HepG2 (cell line): ENCODE results near the gene ADSL. TPM values are rescaled to one million over a fixed set of nuclear protein-coding genes. Genes with fewer than 3 reads are reported as not detected.
A peak's percentile ranks its signal among the peaks of the same experiment; 100 is the strongest.

ENCODE experiments used
- ATAC-seq: fragments of 200-7000 bp; cut with Tn5 transposase; 3 replicates; pipeline ENCODE4 v1.9.1; 2020; ENCODE audit warnings: mild to moderate bottlenecking, moderate library complexity
- BruUV-seq: library from RNA; stranded (reverse); fragments of 400-500 nt; replicated peaks from 2 replicates; lab custom pipeline; 2021; lab: Mats Ljungman, UMichigan
- CTCF ChIA-PET: fragments of 300-600 bp; formaldehyde crosslinking; extraction: SDS; loops from one replicate; lab custom pipeline; 2021; ENCODE audit warnings: low total read pairs, inconsistent platforms, low intra/inter-chr PET ratio; lab: Yijun Ruan, JAX
- POLR2A ChIA-PET: fragments of 350-600 bp; sonication (Branson Sonifier 250); formaldehyde crosslinking; loops from one replicate; lab custom pipeline; 2020; ENCODE audit warnings: antibody characterized with exemption, inconsistent platforms; lab: Yijun Ruan, JAX
- DNase-seq: peaks from one replicate; pipeline ENCODE4 v3.0.0-alpha.2; 2015; ENCODE audit warnings: low spot score
- FAIRE-seq: peaks from 3 replicates; lab custom pipeline; 2011; peaks lifted over from hg19 to GRCh38; lab: Jason Lieb, UNC
- H2AFZ ChIP-seq: one replicate; pipeline ENCODE4 v1.6.1; 2011; ENCODE audit warnings: low read length, inconsistent platforms
- H3K27ac ChIP-seq: fragments of 300-600 bp; 3 replicates; pipeline ENCODE4 v1.8.0; 2011; ENCODE audit warnings: mixed run types, mild to moderate bottlenecking, mixed read lengths, low read length, inconsistent platforms; ENCODE audit not compliant: insufficient read depth; ENCODE audit errors: extremely low read length
- H3K27me3 ChIP-seq, 2 experiments: fragments of 200-600 bp in 1 of 2; 2 replicates in 1 of 2; 3 replicates in 1 of 2; pipeline versions ENCODE4 v1.6.0 to v1.8.0; 2011; ENCODE audit warnings: low read length in 2 of 2, mild to moderate bottlenecking in 2 of 2, moderate library complexity in 2 of 2, inconsistent platforms in 1 of 2; ENCODE audit not compliant: insufficient read depth in 2 of 2, control insufficient read depth in 1 of 2
- H3K36me3 ChIP-seq, 2 experiments: fragments of 200-600 bp in 1 of 2; replicated peaks in 1 of 2; 2 replicates in 1 of 2; 3 replicates in 1 of 2; pipeline versions ENCODE4 v1.5.1 to v1.8.0; 2011; ENCODE audit warnings: low read length in 2 of 2, inconsistent platforms in 1 of 2; ENCODE audit not compliant: insufficient read depth in 2 of 2, control insufficient read depth in 1 of 2
- H3K4me1 ChIP-seq: 2 replicates; pipeline ENCODE4 v1.5.1; 2012; ENCODE audit warnings: low read length, inconsistent platforms; ENCODE audit not compliant: insufficient read depth
- H3K4me2 ChIP-seq: 2 replicates; pipeline ENCODE4 v1.6.0; 2011; ENCODE audit warnings: low read depth, low read length, inconsistent platforms
- H3K4me3 ChIP-seq, 3 experiments: fragments of 200-600 bp in 1 of 3; sonication (generic), shearing (Covaris generic) in 1 of 3; replicated peaks in 1 of 3; 2 replicates each; pipeline ENCODE4 v1.5.1; 2011 to 2016; ENCODE audit warnings: low read length in 3 of 3, inconsistent platforms in 2 of 3, low read depth in 2 of 3, mild to moderate bottlenecking in 2 of 3, control low read depth in 1 of 3, mixed read lengths in 1 of 3; ENCODE audit not compliant: insufficient read depth in 1 of 3
- H3K79me2 ChIP-seq: one replicate; pipeline ENCODE4 v1.6.1; 2011; ENCODE audit warnings: low read length, inconsistent platforms; ENCODE audit not compliant: insufficient read depth
- H3K9ac ChIP-seq: 2 replicates; pipeline ENCODE4 v1.6.0; 2011; ENCODE audit warnings: mild to moderate bottlenecking, low read depth, low read length, inconsistent platforms; ENCODE audit not compliant: insufficient read depth
- H3K9me3 ChIP-seq: 2 replicates; pipeline ENCODE4 v1.5.1; 2012; ENCODE audit warnings: mild to moderate bottlenecking, low read length
- H4K20me1 ChIP-seq: 2 replicates; pipeline ENCODE4 v1.6.0; 2011; ENCODE audit warnings: inconsistent platforms, mild to moderate bottlenecking, low read length, moderate library complexity; ENCODE audit not compliant: insufficient read depth
- AGO2 ChIP-seq: fragments of 200-400 bp; formaldehyde crosslinking; optimal IDR thresholded peaks from 2 replicates; pipeline ENCODE3; 2017; ENCODE audit warnings: mild to moderate bottlenecking, low read depth, low read length, moderate library complexity
- DRAP1 ChIP-seq: IDR thresholded peaks from 2 replicates; pipeline ENCODE4 v1.6.1; 2016; ENCODE audit warnings: missing genetic modification reagents, missing compliant biosample characterization
- E2F5 ChIP-seq: sonication (generic); formaldehyde crosslinking; conservative IDR thresholded peaks from 2 replicates; pipeline ENCODE4 v1.4.0; 2020; ENCODE audit warnings: missing genetic modification reagents
- RAD21 ChIP-seq: fragments of 450-650 bp; formaldehyde crosslinking; IDR thresholded peaks from 2 replicates; pipeline ENCODE4 v1.5.0; 2020; ENCODE audit warnings: mild to moderate bottlenecking
- SAP130 ChIP-seq: IDR thresholded peaks from 2 replicates; pipeline ENCODE4 v1.6.1; 2016; ENCODE audit warnings: low read depth
- STAG1 ChIP-seq: sonication (generic); formaldehyde crosslinking; IDR thresholded peaks from 2 replicates; pipeline ENCODE4 v1.4.0; 2020; ENCODE audit warnings: missing genetic modification reagents
- ZNF18 ChIP-seq: sonication (generic); formaldehyde crosslinking; IDR thresholded peaks from 2 replicates; pipeline ENCODE4 v1.8.0; 2022; ENCODE audit warnings: mild to moderate bottlenecking, missing genetic modification reagents; ENCODE audit not compliant: insufficient replicate concordance
- ZNF563 ChIP-seq: sonication (generic); formaldehyde crosslinking; IDR thresholded peaks from 2 replicates; pipeline ENCODE4 v1.8.0; 2022; ENCODE audit warnings: mild to moderate bottlenecking, moderate library complexity, missing genetic modification reagents
- ZNF891 ChIP-seq: sonication (generic); formaldehyde crosslinking; IDR thresholded peaks from 2 replicates; pipeline ENCODE4 v1.5.0; 2020; ENCODE audit warnings: mild to moderate bottlenecking, missing genetic modification reagents
- WGBS: methylation state at CpG from one replicate; pipeline ENCODE4 v1.1.6; 2017; ENCODE audit warnings: low lambda C conversion rate; 5-methylcytosine and 5-hydroxymethylcytosine counted together
- in situ Hi-C: cut with HindIII; loops from 2 replicates; pipeline ENCODE4 v1.10.0; 2017; ENCODE audit warnings: low pct_unique_long_range_greater_than_20kb; ENCODE audit not compliant: extremely low pct_ligation_motif_present
- intact Hi-C: fragments of 100-400 bp; cut with micrococcal nuclease; formaldehyde crosslinking; loops from one replicate; pipeline ENCODE4 v1.10.0; 2022; ENCODE audit not compliant: unreplicated experiment
- polyA plus RNA-seq, 8 experiments: library from polyadenylated mRNA; depleted of rRNA in 3 of 8; stranded (reverse) in 7 of 8; unstranded in 1 of 8; fragments of >200 nt; fragmentation: Illumina TruSeq in 4 of 8; extraction: Trizol in 4 of 8; gene quantifications; 2 replicates each; pipeline versions ENCODE4 v1.2.1 to v1.2.3, GENCODE V29; 2011 to 2016; ENCODE audit warnings: low read depth in 4 of 8, missing spikeins in 1 of 8, mixed read lengths in 1 of 8; ENCODE audit not compliant: insufficient read depth in 1 of 8
- total RNA-seq, 5 experiments: library from RNA; depleted of rRNA; stranded (reverse); fragments of >200 nt; fragmentation: Illumina TruSeq; extraction: Trizol; gene quantifications; 2 replicates each; pipeline ENCODE4 v1.2.3, GENCODE V29; 2016; ENCODE audit warnings: low read depth in 1 of 5
- TF ChIP-seq, protein P1 (sequence below): IDR thresholded peaks from 2 replicates; pipeline ENCODE4 v1.4.0; 2020; ENCODE audit warnings: mild to moderate bottlenecking, missing genetic modification reagents
- TF ChIP-seq, protein P2 (sequence below): sonication (generic); formaldehyde crosslinking; IDR thresholded peaks from 2 replicates; pipeline ENCODE4 v1.9.0; 2022; ENCODE audit warnings: missing genetic modification reagents, mild to moderate bottlenecking, borderline replicate concordance
- TF ChIP-seq, protein P3 (sequence below): IDR thresholded peaks from 2 replicates; pipeline ENCODE4 v1.6.1; 2016

Gene ADSL
- total and polyA plus RNA-seq, 2 of the 13 experiments (the other 11 are each of a cell fraction or from before 2014, with no cell fraction given): 123 to 174 TPM

- WGBS: 61% methylated on average over 9 of the region's 10 CpGs
- Histone ChIP-seq H3K4me3 (peak overlapping the region; percentile 83 to 89 (median 84); a peak in 5 of 6 replicates), H3K9me3 (no peaks in the 10 kb centered on the region), H2AFZ (no peak overlapping the region), H3K4me1 (peaks cover 44% of the 10 kb centered on the region), H3K4me2 (peak overlapping the region; percentile 95), H3K27me3 (no peaks in the 10 kb centered on the region; a peak in 1 of 5 replicates), H3K9ac (peak overlapping the region; percentile 76; the same call in 1 of the 2 replicates), H3K79me2 (peaks cover 32% of the 10 kb centered on the region), H3K36me3 (peaks cover 6 to 37% of the 10 kb centered on the region in 2 experiments), H3K27ac (no peak overlapping the region), H4K20me1 (peaks cover 14% of the 10 kb centered on the region; the same call in 1 of the 2 replicates)
- in situ Hi-C loops (no loop called here), intact Hi-C loops (loop anchor here (5.0 kb wide), 1 partner anchor 306 kb away; no protein-coding TSS in a partner anchor)
- no peak for ATAC-seq
- POLR2A ChIA-PET: no interaction called here
- DNase-seq: peak; percentile 38
- CTCF ChIA-PET: interaction anchor here (1.2 kb wide), 1 partner anchor 814 kb away, joined by 3 read pairs; no protein-coding TSS in a partner anchor
- peak; percentile 75 for FAIRE-seq
- BruUV-seq: no TSS peak
- TF ChIP-seq DRAP1 (no peak), RAD21 (CRISPR knock-in tag) (peak; percentile 38; the same call in 1 of the 2 replicates), AGO2 (peak; percentile 24), E2F5 (CRISPR knock-in tag) (no peak), SAP130 (CRISPR knock-in tag) (peak; percentile 42; the same call in 1 of the 2 replicates), ZNF18 (CRISPR knock-in tag) (no peak), ZNF891 (CRISPR knock-in tag) (no peak), ZNF563 (CRISPR knock-in tag) (no peak), STAG1 (CRISPR knock-in tag) (peak; percentile 77)
- TF ChIP-seq, protein P1, sequence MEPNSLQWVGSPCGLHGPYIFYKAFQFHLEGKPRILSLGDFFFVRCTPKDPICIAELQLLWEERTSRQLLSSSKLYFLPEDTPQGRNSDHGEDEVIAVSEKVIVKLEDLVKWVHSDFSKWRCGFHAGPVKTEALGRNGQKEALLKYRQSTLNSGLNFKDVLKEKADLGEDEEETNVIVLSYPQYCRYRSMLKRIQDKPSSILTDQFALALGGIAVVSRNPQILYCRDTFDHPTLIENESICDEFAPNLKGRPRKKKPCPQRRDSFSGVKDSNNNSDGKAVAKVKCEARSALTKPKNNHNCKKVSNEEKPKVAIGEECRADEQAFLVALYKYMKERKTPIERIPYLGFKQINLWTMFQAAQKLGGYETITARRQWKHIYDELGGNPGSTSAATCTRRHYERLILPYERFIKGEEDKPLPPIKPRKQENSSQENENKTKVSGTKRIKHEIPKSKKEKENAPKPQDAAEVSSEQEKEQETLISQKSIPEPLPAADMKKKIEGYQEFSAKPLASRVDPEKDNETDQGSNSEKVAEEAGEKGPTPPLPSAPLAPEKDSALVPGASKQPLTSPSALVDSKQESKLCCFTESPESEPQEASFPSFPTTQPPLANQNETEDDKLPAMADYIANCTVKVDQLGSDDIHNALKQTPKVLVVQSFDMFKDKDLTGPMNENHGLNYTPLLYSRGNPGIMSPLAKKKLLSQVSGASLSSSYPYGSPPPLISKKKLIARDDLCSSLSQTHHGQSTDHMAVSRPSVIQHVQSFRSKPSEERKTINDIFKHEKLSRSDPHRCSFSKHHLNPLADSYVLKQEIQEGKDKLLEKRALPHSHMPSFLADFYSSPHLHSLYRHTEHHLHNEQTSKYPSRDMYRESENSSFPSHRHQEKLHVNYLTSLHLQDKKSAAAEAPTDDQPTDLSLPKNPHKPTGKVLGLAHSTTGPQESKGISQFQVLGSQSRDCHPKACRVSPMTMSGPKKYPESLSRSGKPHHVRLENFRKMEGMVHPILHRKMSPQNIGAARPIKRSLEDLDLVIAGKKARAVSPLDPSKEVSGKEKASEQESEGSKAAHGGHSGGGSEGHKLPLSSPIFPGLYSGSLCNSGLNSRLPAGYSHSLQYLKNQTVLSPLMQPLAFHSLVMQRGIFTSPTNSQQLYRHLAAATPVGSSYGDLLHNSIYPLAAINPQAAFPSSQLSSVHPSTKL (CRISPR knock-in tag): no peak
- TF ChIP-seq, protein P2, sequence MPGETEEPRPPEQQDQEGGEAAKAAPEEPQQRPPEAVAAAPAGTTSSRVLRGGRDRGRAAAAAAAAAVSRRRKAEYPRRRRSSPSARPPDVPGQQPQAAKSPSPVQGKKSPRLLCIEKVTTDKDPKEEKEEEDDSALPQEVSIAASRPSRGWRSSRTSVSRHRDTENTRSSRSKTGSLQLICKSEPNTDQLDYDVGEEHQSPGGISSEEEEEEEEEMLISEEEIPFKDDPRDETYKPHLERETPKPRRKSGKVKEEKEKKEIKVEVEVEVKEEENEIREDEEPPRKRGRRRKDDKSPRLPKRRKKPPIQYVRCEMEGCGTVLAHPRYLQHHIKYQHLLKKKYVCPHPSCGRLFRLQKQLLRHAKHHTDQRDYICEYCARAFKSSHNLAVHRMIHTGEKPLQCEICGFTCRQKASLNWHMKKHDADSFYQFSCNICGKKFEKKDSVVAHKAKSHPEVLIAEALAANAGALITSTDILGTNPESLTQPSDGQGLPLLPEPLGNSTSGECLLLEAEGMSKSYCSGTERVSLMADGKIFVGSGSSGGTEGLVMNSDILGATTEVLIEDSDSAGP (CRISPR knock-in tag): no peak
- TF ChIP-seq, protein P3, sequence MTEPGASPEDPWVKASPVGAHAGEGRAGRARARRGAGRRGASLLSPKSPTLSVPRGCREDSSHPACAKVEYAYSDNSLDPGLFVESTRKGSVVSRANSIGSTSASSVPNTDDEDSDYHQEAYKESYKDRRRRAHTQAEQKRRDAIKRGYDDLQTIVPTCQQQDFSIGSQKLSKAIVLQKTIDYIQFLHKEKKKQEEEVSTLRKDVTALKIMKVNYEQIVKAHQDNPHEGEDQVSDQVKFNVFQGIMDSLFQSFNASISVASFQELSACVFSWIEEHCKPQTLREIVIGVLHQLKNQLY (CRISPR knock-in tag): no peak
These were observed 1.8 kb downstream of the ADSL start for GRCh38 chr22:40348025-40348658.
